Stimulated activated naive CD8-positive, alpha-beta T cell treated with anti-CD3 and anti-CD28 coated beads, Interleukin-15, Interleukin-2, amounts not matched to agents 100 U/mL and 50 U/mL, for 24 hours (primary cell): ENCODE results near the gene PTPN14.

Experiments
- ATAC-seq: fragments of 150-1000 bp; cut with Tn5 transposase; one replicate; pipeline ENCODE4 v1.10.0; 2021
- DNase-seq: peaks from one replicate; pipeline ENCODE4 v3.0.0; 2021

Gene PTPN14

DNA sequence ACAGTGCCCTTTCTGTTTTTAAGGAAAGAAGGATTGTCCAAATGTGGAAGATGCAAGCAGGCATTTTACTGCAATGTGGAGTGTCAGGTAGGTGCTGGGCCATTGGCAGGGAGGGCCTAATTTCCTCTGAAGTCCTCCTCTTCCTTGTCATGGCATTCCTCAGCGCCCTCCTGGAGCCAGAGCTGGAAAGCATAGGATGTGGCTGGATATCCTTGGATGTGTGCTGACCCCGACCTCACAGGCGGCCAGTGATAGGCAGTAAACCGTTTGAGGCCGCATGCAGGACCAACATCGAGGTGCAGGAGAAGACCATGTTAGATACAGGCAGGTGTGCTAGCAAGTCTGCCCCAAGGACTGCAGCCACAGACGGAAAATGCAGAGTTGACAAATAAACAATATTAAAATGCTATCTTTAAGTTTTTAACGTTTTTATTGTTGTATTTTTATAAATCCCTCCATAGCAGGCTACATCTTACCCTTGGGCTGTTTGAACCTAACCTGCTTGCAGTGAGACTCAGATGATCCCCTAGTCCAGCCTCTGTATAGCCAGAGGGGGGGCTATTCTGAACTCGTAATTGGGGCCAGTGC, 246.1 kb downstream of the PTPN14 start:
- ATAC-seq: no peak
- no peak for DNase-seq

DNA sequence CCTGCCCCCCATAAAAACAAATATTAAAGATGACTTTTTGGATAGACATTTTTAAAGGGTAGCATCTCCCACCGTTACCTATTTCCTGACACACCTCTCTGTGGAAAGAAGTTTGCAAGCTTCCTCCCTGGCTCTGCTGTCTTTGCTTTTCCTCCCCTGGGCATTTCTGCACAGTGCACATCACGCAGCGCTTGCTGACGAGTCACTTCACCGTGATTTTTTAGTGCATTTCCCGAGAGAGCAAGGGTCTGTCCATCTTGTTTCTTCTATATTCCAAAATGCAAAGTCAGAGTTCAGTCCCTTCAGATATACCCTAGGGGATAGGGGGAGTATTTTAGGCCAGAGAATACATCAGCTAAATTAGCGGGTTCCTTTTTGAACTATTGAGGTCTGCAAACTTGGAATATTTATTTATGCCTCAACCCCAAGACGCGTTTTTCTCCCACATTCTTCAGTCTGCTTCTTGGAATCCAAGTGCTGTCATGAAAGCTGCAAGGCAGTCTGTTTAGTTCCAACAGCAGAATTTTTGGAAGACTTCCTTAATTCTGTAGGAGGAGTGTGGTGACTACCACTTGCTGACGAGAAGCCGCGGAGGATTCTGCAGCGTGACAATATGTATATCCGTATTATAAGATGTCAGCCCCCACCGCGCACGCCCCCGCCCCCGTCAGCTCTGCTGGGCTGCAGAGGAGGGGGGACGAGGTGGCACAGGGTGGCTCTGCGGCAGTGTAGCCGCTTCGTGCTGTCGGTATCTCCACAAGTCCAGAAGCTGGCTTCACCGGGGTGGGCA, 248.1 kb downstream of the PTPN14 start:
- no peak for DNase-seq

DNA sequence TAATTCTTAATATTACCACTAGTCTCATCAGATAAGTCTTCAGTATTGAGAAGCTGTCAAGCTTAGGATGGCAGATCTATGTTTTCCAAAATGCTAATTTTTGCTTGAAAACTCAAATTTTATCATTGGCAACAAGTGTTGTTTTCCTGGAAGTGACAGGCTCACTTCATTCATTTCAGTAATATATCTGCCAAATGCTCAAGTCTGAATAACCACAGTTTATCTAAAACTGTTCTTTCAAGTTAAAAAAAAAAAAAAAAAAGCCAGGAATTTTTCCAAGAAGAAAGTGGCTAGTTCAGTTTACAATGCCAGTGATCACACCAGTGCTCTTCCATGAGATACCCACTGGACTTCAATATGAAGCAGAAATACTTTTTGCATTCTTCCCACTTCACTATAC, 249.9 kb downstream of the PTPN14 start:
- DNase-seq: no peak
- ATAC-seq: no peak

More for the DNA sequence above, 248.1 kb downstream of the PTPN14 start:
- no peak for ATAC-seq

DNA sequence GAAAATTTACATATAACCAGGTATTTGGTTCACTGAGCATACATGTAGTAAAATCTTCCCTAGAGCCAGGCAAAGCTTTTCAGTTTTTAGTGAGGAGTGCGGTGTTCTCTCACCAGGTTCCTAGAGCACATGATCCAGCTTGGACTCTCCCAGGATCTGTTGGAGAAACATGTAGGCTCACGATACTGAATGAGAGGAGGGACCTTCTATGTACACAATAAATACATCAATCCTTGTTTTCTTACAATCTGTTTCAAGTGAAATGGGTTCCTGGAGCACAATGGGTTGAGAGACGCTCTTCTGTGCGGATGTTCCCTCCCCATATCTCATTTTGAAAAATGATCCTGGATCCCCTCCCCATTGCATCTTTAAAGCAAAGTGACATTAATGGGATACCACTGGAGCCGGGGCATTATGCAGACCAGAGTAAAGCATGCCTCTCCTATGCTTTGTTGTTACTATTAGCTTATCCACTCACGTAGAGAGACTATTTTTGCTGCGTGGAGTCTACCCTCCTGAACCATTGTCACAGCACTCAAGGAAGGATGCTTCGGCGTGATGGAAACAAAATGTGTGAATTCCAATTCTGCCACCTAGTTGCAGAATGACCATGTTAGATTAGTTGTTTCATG, 251.1 kb downstream of the PTPN14 start:
- ATAC-seq: no peak
- DNase-seq: no peak
